Measurements from ENCODE around the gene TP53BP1. TPM values are rescaled to one million over a fixed set of nuclear protein-coding genes. Genes with fewer than 3 reads are reported as not detected.
A peak's percentile ranks its signal among the peaks of the same experiment; 100 is the strongest.

TP53BP1 gene
- total and polyA plus RNA-seq, 12 donors = 22.8 to 80.9 (median 43.7) TPM

GRCh38 chr15:43516185-43516584 is 23.2 kb upstream of the TP53BP1 start:
- TF ChIP-seq, protein P1, sequence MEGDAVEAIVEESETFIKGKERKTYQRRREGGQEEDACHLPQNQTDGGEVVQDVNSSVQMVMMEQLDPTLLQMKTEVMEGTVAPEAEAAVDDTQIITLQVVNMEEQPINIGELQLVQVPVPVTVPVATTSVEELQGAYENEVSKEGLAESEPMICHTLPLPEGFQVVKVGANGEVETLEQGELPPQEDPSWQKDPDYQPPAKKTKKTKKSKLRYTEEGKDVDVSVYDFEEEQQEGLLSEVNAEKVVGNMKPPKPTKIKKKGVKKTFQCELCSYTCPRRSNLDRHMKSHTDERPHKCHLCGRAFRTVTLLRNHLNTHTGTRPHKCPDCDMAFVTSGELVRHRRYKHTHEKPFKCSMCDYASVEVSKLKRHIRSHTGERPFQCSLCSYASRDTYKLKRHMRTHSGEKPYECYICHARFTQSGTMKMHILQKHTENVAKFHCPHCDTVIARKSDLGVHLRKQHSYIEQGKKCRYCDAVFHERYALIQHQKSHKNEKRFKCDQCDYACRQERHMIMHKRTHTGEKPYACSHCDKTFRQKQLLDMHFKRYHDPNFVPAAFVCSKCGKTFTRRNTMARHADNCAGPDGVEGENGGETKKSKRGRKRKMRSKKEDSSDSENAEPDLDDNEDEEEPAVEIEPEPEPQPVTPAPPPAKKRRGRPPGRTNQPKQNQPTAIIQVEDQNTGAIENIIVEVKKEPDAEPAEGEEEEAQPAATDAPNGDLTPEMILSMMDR (IDR thresholded peaks at IDR 0.05) = no peak
- TF ChIP-seq POLR2A (IDR thresholded peaks at IDR 0.05) = no peak
- Histone ChIP-seq H3K4me3 (no peak overlapping the region), H3K9me3 (replicated peaks in 1 of 3) (no peaks in the 10 kb centered on the region), H3K27me3 (no peaks in the 10 kb centered on the region), H3K36me3 (replicated peaks in 1 of 2) (peaks cover 0 to 4% of the 10 kb centered on the region in 2 donors), H3K4me1 (replicated peaks in 1 of 2) (peaks cover 0 to 34% of the 10 kb centered on the region in 2 donors), H3K27ac (peak overlapping the region in 2 of 5 donors; percentile 47 to 61)
- 27 to 41% (median 33%) methylated on average over 5 of the region's 5 CpGs for WGBS, 4 donors
- peak; percentile 40 to 85 (median 75) for DNase-seq
- intact Hi-C loops (cut with DNase I) = loop anchor here in 1 of 2 donors (10.0 kb wide), 1 partner anchor 71 kb away; no protein-coding TSS in a partner anchor

DNA sequence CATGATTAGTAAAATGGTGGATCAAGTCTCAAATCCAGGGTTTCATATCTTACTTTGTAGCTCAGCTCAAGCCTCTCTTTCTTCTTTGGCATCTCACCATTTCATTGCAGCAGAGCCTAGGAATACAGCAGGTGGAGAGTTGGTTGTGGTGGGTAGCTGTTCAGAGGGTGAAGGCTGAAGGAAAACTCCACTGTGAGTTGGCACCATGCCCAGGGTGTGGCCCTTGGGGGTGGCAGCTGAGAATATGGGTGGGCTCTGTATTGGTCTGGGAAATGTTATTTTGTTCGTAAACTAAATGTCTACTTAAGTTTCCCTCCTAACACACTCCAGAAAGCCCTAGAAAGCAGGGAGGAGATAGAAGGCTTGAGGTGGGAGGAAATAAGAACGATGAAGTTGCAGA is 22.8 kb upstream of the TP53BP1 start:
- no peak for TF ChIP-seq POLR2A (IDR thresholded peaks at IDR 0.05)
- TF ChIP-seq, protein P1 (IDR thresholded peaks at IDR 0.05) = no peak
- H3K4me3 ChIP-seq = no peak overlapping the region
- 46 to 55% (median 50%) methylated on average over 2 of the region's 2 CpGs for WGBS, 4 donors
- H3K4me1 ChIP-seq (replicated peaks in 1 of 2) = peaks cover 0 to 37% of the 10 kb centered on the region in 2 donors
- intact Hi-C loops (cut with DNase I) = loop anchor here in 1 of 2 donors (10.0 kb wide), 1 partner anchor 71 kb away; no protein-coding TSS in a partner anchor
- peak in 2 of 7 donors; percentile 8 to 38 for DNase-seq
- H3K9me3 ChIP-seq (replicated peaks in 1 of 3) = no peaks in the 10 kb centered on the region
- peak overlapping the region in 2 of 5 donors; percentile 47 to 61 for H3K27ac ChIP-seq
- H3K36me3 ChIP-seq (replicated peaks in 1 of 2) = no peaks in the 10 kb centered on the region
- no peaks in the 10 kb centered on the region for H3K27me3 ChIP-seq

DNA sequence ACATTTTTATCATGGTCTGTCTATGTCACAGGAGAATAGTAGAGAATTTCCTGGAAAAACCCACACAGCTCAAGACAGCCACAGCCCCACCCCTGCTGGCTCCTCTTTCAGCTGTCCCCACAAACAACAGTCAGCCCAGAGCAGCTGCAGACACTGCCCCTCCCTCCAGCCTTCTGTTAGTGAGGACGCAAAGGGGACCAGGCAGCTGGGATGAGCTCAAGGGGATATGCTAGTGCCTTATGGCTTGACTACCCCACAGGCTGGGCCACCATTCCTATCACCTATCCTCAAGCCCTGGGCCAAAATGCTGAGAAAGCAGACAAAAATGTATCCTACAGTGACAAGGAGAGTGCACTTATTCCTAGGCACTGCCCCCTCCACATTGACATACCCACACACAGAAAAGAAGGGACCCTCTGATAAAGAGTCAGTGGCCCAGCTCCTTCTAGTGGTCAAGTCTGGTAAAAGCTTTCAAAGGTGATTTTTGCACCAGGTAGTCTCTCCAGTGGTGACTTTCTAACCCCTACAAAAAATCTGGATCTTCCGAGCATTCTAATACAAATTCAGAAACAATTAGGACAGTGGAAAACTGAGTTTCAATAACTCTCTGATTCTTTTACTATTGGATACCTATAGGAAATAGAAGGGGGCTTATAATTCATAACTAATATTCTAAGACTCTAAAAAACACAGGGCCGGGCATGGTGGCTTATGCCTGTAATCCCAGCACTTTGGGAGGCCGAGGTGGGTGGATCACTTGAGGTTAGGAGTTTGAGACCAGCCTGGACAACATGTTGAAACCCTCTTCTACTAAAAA is 21.5 kb upstream of the TP53BP1 start:
- no peaks in the 10 kb centered on the region for H3K9me3 ChIP-seq (replicated peaks in 1 of 3)
- no peaks in the 10 kb centered on the region for H3K27me3 ChIP-seq
- intact Hi-C loops (cut with DNase I) = loop anchor here (5.0 to 10.0 kb wide), 2 partner anchors 70 to 72 kb away; no protein-coding TSS in a partner anchor
- no peak for TF ChIP-seq POLR2A (IDR thresholded peaks at IDR 0.05)
- TF ChIP-seq, protein P1 (IDR thresholded peaks at IDR 0.05) = peak; percentile 26 to 55 (median 42)
- H3K4me3 ChIP-seq = no peak overlapping the region
- 53 to 74% (median 56%) methylated on average over 3 to 4 of the region's 4 CpGs for WGBS, 4 donors
- peak in 2 of 7 donors; percentile 34 to 48 for DNase-seq
- no peak overlapping the region for H3K27ac ChIP-seq
- peaks cover 7 to 45% of the 10 kb centered on the region in 2 donors for H3K4me1 ChIP-seq (replicated peaks in 1 of 2)
- no peaks in the 10 kb centered on the region for H3K36me3 ChIP-seq (replicated peaks in 1 of 2)

- Histone ChIP-seq H3K36me3 (replicated peaks in 1 of 2) (no peaks in the 10 kb centered on the region), H3K27me3 (no peaks in the 10 kb centered on the region), H3K27ac (no peak overlapping the region), H3K4me3 (no peak overlapping the region), H3K4me1 (replicated peaks in 1 of 2) (peaks cover 16 to 49% of the 10 kb centered on the region in 2 donors), H3K9me3 (replicated peaks in 1 of 3) (no peaks in the 10 kb centered on the region)
- no peak for DNase-seq
- WGBS, 4 donors = 62 to 77% (median 72%) methylated on average over 1 of the region's 1 CpG
- intact Hi-C loops (cut with DNase I) = loop anchor here (5.0 to 10.0 kb wide), 2 partner anchors 69 to 71 kb away; no protein-coding TSS in a partner anchor
- TF ChIP-seq POLR2A (IDR thresholded peaks at IDR 0.05) = no peak
- TF ChIP-seq, protein P1 (IDR thresholded peaks at IDR 0.05) = no peak
Observed at GRCh38 chr15:43513550-43513949, 20.6 kb upstream of the TP53BP1 start.
